SK-N-SH treated with all-trans-retinoic acid at 6 μM for 48 hours (cell line): ENCODE results near the gene ARFGEF2.
"Not testable (repeated sequence)": the region's sequence is repeated elsewhere in the genome, so short reads cannot be mapped to it uniquely, and the experiment has no call there.

Source experiments
- ARNTL ChIP-seq: fragments of 450-650 bp; formaldehyde crosslinking; IDR thresholded peaks from 2 replicates; pipeline ENCODE4 v1.5.0; 2020; ENCODE audit warnings: low read depth, mild to moderate bottlenecking, moderate library complexity, borderline replicate concordance
- BACH2 ChIP-seq: fragments of 250-450 bp; sonication (Bioruptor Pico); IDR thresholded peaks from 2 replicates; pipeline ENCODE4 v1.9.0; 2021; ENCODE audit warnings: mild to moderate bottlenecking, borderline replicate concordance
- CSDC2 ChIP-seq: fragments of 250-450 bp; sonication (Bioruptor Pico); IDR thresholded peaks from 2 replicates; pipeline ENCODE4 v1.5.0; 2020; ENCODE audit warnings: mild to moderate bottlenecking, moderate library complexity
- CSRNP3 ChIP-seq: fragments of 250-450 bp; sonication (Bioruptor Pico); IDR thresholded peaks from 2 replicates; pipeline ENCODE4 v1.5.1; 2021; ENCODE audit warnings: mild to moderate bottlenecking, moderate library complexity
- GLIS3 ChIP-seq: fragments of 250-450 bp; sonication (Bioruptor Pico); IDR thresholded peaks from 2 replicates; pipeline ENCODE4 v1.5.0; 2020; ENCODE audit warnings: mild to moderate bottlenecking, moderate library complexity
- ISL1 ChIP-seq: fragments of 250-450 bp; sonication (Bioruptor Pico); IDR thresholded peaks from 2 replicates; pipeline ENCODE4 v2.1.2; 2022; ENCODE audit warnings: mild to moderate bottlenecking, moderate library complexity
- POU6F1 ChIP-seq: fragments of 250-450 bp; sonication (Bioruptor Pico); IDR thresholded peaks from 2 replicates; pipeline ENCODE4 v1.8.0; 2021; ENCODE audit warnings: low read depth, mild to moderate bottlenecking, moderate library complexity, borderline replicate concordance
- PPARA ChIP-seq: fragments of 250-450 bp; sonication (Bioruptor Pico); IDR thresholded peaks from 2 replicates; pipeline ENCODE4 v1.5.0; 2020; ENCODE audit warnings: mild to moderate bottlenecking, borderline replicate concordance
- RARB ChIP-seq: fragments of 250-450 bp; sonication (Bioruptor Pico); IDR thresholded peaks from 2 replicates; pipeline ENCODE4 v1.8.0; 2021; ENCODE audit warnings: mild to moderate bottlenecking, moderate library complexity
- ZFP3 ChIP-seq: fragments of 250-450 bp; sonication (Bioruptor Pico); IDR thresholded peaks from 2 replicates; pipeline ENCODE4 v1.5.0; 2020; ENCODE audit warnings: mild to moderate bottlenecking, moderate library complexity
- ZNF8 ChIP-seq: fragments of 450-650 bp; formaldehyde crosslinking; IDR thresholded peaks from 2 replicates; pipeline ENCODE4 v1.5.0; 2020; ENCODE audit warnings: mild to moderate bottlenecking, moderate library complexity
- TF ChIP-seq, protein P1 (sequence below): fragments of 250-450 bp; sonication (Bioruptor Pico); IDR thresholded peaks from 2 replicates; pipeline ENCODE4 v1.5.1; 2020; ENCODE audit warnings: low read depth, mild to moderate bottlenecking, moderate library complexity

GRCh38 chr20:48934966-48935365 lies 13.5 kb downstream of the ARFGEF2 start:
- TF ChIP-seq RARB (CRISPR knock-in tag); ZNF8 (CRISPR knock-in tag); ZFP3 (CRISPR knock-in tag); GLIS3 (CRISPR knock-in tag); CSRNP3 (CRISPR knock-in tag); CSDC2; ARNTL (CRISPR knock-in tag); BACH2; PPARA; POU6F1 (CRISPR knock-in tag); ISL1: not testable (repeated sequence)
- TF ChIP-seq, protein P1, sequence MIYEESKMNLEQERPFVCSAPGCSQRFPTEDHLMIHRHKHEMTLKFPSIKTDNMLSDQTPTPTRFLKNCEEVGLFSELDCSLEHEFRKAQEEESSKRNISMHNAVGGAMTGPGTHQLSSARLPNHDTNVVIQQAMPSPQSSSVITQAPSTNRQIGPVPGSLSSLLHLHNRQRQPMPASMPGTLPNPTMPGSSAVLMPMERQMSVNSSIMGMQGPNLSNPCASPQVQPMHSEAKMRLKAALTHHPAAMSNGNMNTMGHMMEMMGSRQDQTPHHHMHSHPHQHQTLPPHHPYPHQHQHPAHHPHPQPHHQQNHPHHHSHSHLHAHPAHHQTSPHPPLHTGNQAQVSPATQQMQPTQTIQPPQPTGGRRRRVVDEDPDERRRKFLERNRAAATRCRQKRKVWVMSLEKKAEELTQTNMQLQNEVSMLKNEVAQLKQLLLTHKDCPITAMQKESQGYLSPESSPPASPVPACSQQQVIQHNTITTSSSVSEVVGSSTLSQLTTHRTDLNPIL (CRISPR knock-in tag) = not testable (repeated sequence)
